Stimulated activated naive CD8-positive, alpha-beta T cell treated with anti-CD3 and anti-CD28 coated beads, Interleukin-15, Interleukin-2, amounts not matched to agents 100 ng/mL and 50 ng/mL, for 24 hours (primary cell): ENCODE measurements around the gene COL5A3.

Experiments used
- H3K27ac Mint-ChIP-seq: one replicate; pipeline ENCODE4 v1.8.0; 2021; ENCODE audit warnings: mild to moderate bottlenecking, mixed read lengths
- H3K27me3 Mint-ChIP-seq: one replicate; pipeline ENCODE4 v1.8.0; 2021; ENCODE audit warnings: mixed read lengths
- H3K36me3 Mint-ChIP-seq: one replicate; pipeline ENCODE4 v1.8.0; 2021; ENCODE audit warnings: low read depth, mixed read lengths
- H3K4me1 Mint-ChIP-seq: one replicate; pipeline ENCODE4 v1.8.0; 2021; ENCODE audit warnings: low read depth, mixed read lengths
- H3K4me3 Mint-ChIP-seq: one replicate; pipeline ENCODE4 v1.8.0; 2021; ENCODE audit warnings: mild to moderate bottlenecking, mixed read lengths
- H3K9me3 Mint-ChIP-seq: one replicate; pipeline ENCODE4 v1.8.0; 2021; ENCODE audit warnings: mixed read lengths

Gene COL5A3

GRCh38 chr19:10020851-10021250, 10.5 kb upstream of the COL5A3 start:
- peaks cover 5% of the 10 kb centered on the region for H3K4me1 Mint-ChIP-seq
- H3K27ac Mint-ChIP-seq = no peak overlapping the region
- H3K9me3 Mint-ChIP-seq = no peaks in the 10 kb centered on the region
- no peaks in the 10 kb centered on the region for H3K36me3 Mint-ChIP-seq
- H3K27me3 Mint-ChIP-seq = peaks cover 14% of the 10 kb centered on the region
- no peak overlapping the region for H3K4me3 Mint-ChIP-seq

GRCh38 chr19:10019246-10019645, 8.9 kb upstream of the COL5A3 start:
- peaks cover 14% of the 10 kb centered on the region for H3K27me3 Mint-ChIP-seq
- no peaks in the 10 kb centered on the region for H3K9me3 Mint-ChIP-seq
- no peak overlapping the region for H3K4me3 Mint-ChIP-seq
- H3K4me1 Mint-ChIP-seq = peaks cover 5% of the 10 kb centered on the region
- no peak overlapping the region for H3K27ac Mint-ChIP-seq
- no peaks in the 10 kb centered on the region for H3K36me3 Mint-ChIP-seq

GRCh38 chr19:10018786-10019185, 8.5 kb upstream of the COL5A3 start:
- Mint-ChIP-seq H3K36me3 (no peaks in the 10 kb centered on the region), H3K4me1 (peaks cover 5% of the 10 kb centered on the region), H3K27ac (no peak overlapping the region), H3K27me3 (peaks cover 17% of the 10 kb centered on the region), H3K9me3 (no peaks in the 10 kb centered on the region), H3K4me3 (no peak overlapping the region)

GRCh38 chr19:10018263-10018662, 8.0 kb upstream of the COL5A3 start:
- Mint-ChIP-seq H3K9me3 (no peaks in the 10 kb centered on the region), H3K4me1 (peaks cover 5% of the 10 kb centered on the region), H3K4me3 (no peak overlapping the region), H3K27me3 (peaks cover 22% of the 10 kb centered on the region), H3K27ac (no peak overlapping the region), H3K36me3 (no peaks in the 10 kb centered on the region)

- no peak overlapping the region for H3K4me3 Mint-ChIP-seq
- peaks cover 15% of the 10 kb centered on the region for H3K4me1 Mint-ChIP-seq
- no peak overlapping the region for H3K27ac Mint-ChIP-seq
- H3K27me3 Mint-ChIP-seq = peaks cover 42% of the 10 kb centered on the region
- H3K9me3 Mint-ChIP-seq = no peaks in the 10 kb centered on the region
- peaks cover 4% of the 10 kb centered on the region for H3K36me3 Mint-ChIP-seq
These were observed 3.7 kb upstream of the COL5A3 start for GRCh38 chr19:10013834-10014618.

GRCh38 chr19:10013316-10013715, 3.0 kb upstream of the COL5A3 start, which contains the start of gene RDH8:
RDH8 (plus strand) TSS chr19:10013483; CDS start chr19:10013498, 15 bp downstream.
- no peak within 1 kb of the TSS for H3K27ac Mint-ChIP-seq
- H3K4me1 Mint-ChIP-seq = peaks cover 19% of the 10 kb centered on the region
- no peak within 1 kb of the TSS for H3K4me3 Mint-ChIP-seq
- H3K27me3 Mint-ChIP-seq = peaks cover 48% of the 10 kb centered on the region
- H3K36me3 Mint-ChIP-seq = peaks cover 4% of the 10 kb centered on the region
- no peaks in the 10 kb centered on the region for H3K9me3 Mint-ChIP-seq

- Mint-ChIP-seq H3K27ac (no peak overlapping the region), H3K36me3 (peaks cover 4% of the 10 kb centered on the region), H3K4me3 (no peak overlapping the region), H3K4me1 (peaks cover 27% of the 10 kb centered on the region), H3K9me3 (no peaks in the 10 kb centered on the region), H3K27me3 (peaks cover 57% of the 10 kb centered on the region)
These were observed 1.7 kb upstream of the COL5A3 start for GRCh38 chr19:10011974-10012373.

- Mint-ChIP-seq H3K4me3 (no peak overlapping the region), H3K27me3 (peaks cover 59% of the 10 kb centered on the region), H3K4me1 (peaks cover 37% of the 10 kb centered on the region), H3K9me3 (no peaks in the 10 kb centered on the region), H3K36me3 (peaks cover 4% of the 10 kb centered on the region), H3K27ac (no peak overlapping the region)
These were observed 635 bp upstream of the COL5A3 start for GRCh38 chr19:10010939-10011338.

- peaks cover 4% of the 10 kb centered on the region for H3K36me3 Mint-ChIP-seq
- H3K9me3 Mint-ChIP-seq = no peaks in the 10 kb centered on the region
- H3K27me3 Mint-ChIP-seq = peaks cover 64% of the 10 kb centered on the region
- H3K4me1 Mint-ChIP-seq = peaks cover 47% of the 10 kb centered on the region
- peak overlapping the region; percentile 27 for H3K4me3 Mint-ChIP-seq
- H3K27ac Mint-ChIP-seq = no peak overlapping the region
These were observed 535 bp downstream of the COL5A3 start for GRCh38 chr19:10009714-10010224.

GRCh38 chr19:10008184-10008765, 2.0 kb downstream of the COL5A3 start:
- no peak overlapping the region for H3K27ac Mint-ChIP-seq
- peaks cover 58% of the 10 kb centered on the region for H3K4me1 Mint-ChIP-seq
- H3K4me3 Mint-ChIP-seq = no peak overlapping the region
- H3K27me3 Mint-ChIP-seq = peaks cover 63% of the 10 kb centered on the region
- H3K9me3 Mint-ChIP-seq = no peaks in the 10 kb centered on the region
- H3K36me3 Mint-ChIP-seq = peaks cover 4% of the 10 kb centered on the region

- H3K4me3 Mint-ChIP-seq = no peak overlapping the region
- no peaks in the 10 kb centered on the region for H3K9me3 Mint-ChIP-seq
- peak overlapping the region; percentile 87 for H3K27ac Mint-ChIP-seq
- peaks cover 60% of the 10 kb centered on the region for H3K4me1 Mint-ChIP-seq
- H3K27me3 Mint-ChIP-seq = peaks cover 65% of the 10 kb centered on the region
- H3K36me3 Mint-ChIP-seq = peaks cover 4% of the 10 kb centered on the region
These were observed 2.7 kb downstream of the COL5A3 start for GRCh38 chr19:10007371-10008183.

GRCh38 chr19:10006752-10007323, 3.5 kb downstream of the COL5A3 start:
- no peaks in the 10 kb centered on the region for H3K9me3 Mint-ChIP-seq
- H3K36me3 Mint-ChIP-seq = peaks cover 4% of the 10 kb centered on the region
- H3K27ac Mint-ChIP-seq = peak overlapping the region; percentile 87
- H3K27me3 Mint-ChIP-seq = peaks cover 65% of the 10 kb centered on the region
- no peak overlapping the region for H3K4me3 Mint-ChIP-seq
- H3K4me1 Mint-ChIP-seq = peaks cover 60% of the 10 kb centered on the region

GRCh38 chr19:10006335-10006708, 4.0 kb downstream of the COL5A3 start:
- H3K4me1 Mint-ChIP-seq = peaks cover 60% of the 10 kb centered on the region
- no peaks in the 10 kb centered on the region for H3K9me3 Mint-ChIP-seq
- H3K4me3 Mint-ChIP-seq = no peak overlapping the region
- H3K27me3 Mint-ChIP-seq = peaks cover 65% of the 10 kb centered on the region
- H3K27ac Mint-ChIP-seq = peak overlapping the region; percentile 87
- H3K36me3 Mint-ChIP-seq = peaks cover 4% of the 10 kb centered on the region

GRCh38 chr19:10005632-10006334, 4.5 kb downstream of the COL5A3 start:
- Mint-ChIP-seq H3K36me3 (peaks cover 4% of the 10 kb centered on the region), H3K27ac (no peak overlapping the region), H3K4me1 (peaks cover 56% of the 10 kb centered on the region), H3K9me3 (no peaks in the 10 kb centered on the region), H3K27me3 (peaks cover 60% of the 10 kb centered on the region), H3K4me3 (no peak overlapping the region)
